22Rv1 (cell line): ENCODE results near the gene CNGA3.

Experiments
- CTCF ChIP-seq: fragments of 450-650 bp; IDR thresholded peaks from 2 replicates; pipeline ENCODE4 v1.5.1; 2017; ENCODE audit warnings: mild to moderate bottlenecking
- ZFX ChIP-seq: fragments of 450-650 bp; IDR thresholded peaks from 2 replicates; pipeline ENCODE4 v1.6.1; 2017; ENCODE audit warnings: antibody characterized with exemption, borderline replicate concordance

GRCh38 chr2:98393354-98393753 is 47.1 kb downstream of the CNGA3 start:
- no peak for TF ChIP-seq CTCF
- no peak for TF ChIP-seq ZFX
